Kidney glomerular epithelial cell (primary cell): Measurements from ENCODE around the gene UNC5B.
A peak's percentile ranks its signal among the peaks of the same experiment; 100 is the strongest.

Experiments used
- DNase-seq: peaks from one replicate; lab custom pipeline; 2025; lab: John Stamatoyannopoulos, UW

The UNC5B gene

GRCh38 chr10:71212318-71213126 is at the start of gene UNC5B:
TSS of gene UNC5B (plus strand) at chr10:71212570. CDS start at chr10:71212986, 416 bp downstream.
- DNase-seq: peak; percentile 65

GRCh38 chr10:71173466-71173865 is 38.9 kb upstream of the UNC5B start:
- no peak for DNase-seq

GRCh38 chr10:71176661-71177060 is 35.7 kb upstream of the UNC5B start:
- no peak for DNase-seq

- DNase-seq: peak; percentile 14
These were observed 34.6 kb upstream of the UNC5B start for GRCh38 chr10:71177651-71178199.

- no peak for DNase-seq
These were observed 33.5 kb upstream of the UNC5B start for GRCh38 chr10:71178880-71179279.

GRCh38 chr10:71179382-71179781 is 33.0 kb upstream of the UNC5B start:
- DNase-seq: no peak

GRCh38 chr10:71184421-71184820 is 27.9 kb upstream of the UNC5B start:
- DNase-seq: no peak

GRCh38 chr10:71185209-71185608 is 27.2 kb upstream of the UNC5B start:
- no peak for DNase-seq

GRCh38 chr10:71187197-71187596 is 25.2 kb upstream of the UNC5B start:
- DNase-seq: no peak

GRCh38 chr10:71187600-71187999 is 24.8 kb upstream of the UNC5B start:
- no peak for DNase-seq

- DNase-seq: no peak
These were observed 24.2 kb upstream of the UNC5B start for GRCh38 chr10:71188201-71188600.

GRCh38 chr10:71191019-71191418 is 21.4 kb upstream of the UNC5B start:
- no peak for DNase-seq

GRCh38 chr10:71191551-71192076 is 20.8 kb upstream of the UNC5B start:
- no peak for DNase-seq

GRCh38 chr10:71193516-71193915 is 18.9 kb upstream of the UNC5B start:
- no peak for DNase-seq

GRCh38 chr10:71197955-71198354 is 14.4 kb upstream of the UNC5B start:
- DNase-seq: no peak

- DNase-seq: no peak
These were observed 10.5 kb upstream of the UNC5B start for GRCh38 chr10:71201849-71202248.

- DNase-seq: no peak
These were observed 10.1 kb upstream of the UNC5B start for GRCh38 chr10:71202314-71202713.

GRCh38 chr10:71203124-71203523 is 9.2 kb upstream of the UNC5B start:
- no peak for DNase-seq

- no peak for DNase-seq
These were observed 8.7 kb upstream of the UNC5B start for GRCh38 chr10:71203716-71204115.

GRCh38 chr10:71204746-71205145 is 7.6 kb upstream of the UNC5B start:
- no peak for DNase-seq

GRCh38 chr10:71205468-71205867 is 6.9 kb upstream of the UNC5B start:
- peak; percentile 5 for DNase-seq

- DNase-seq: no peak
These were observed 5.5 kb upstream of the UNC5B start for GRCh38 chr10:71206911-71207310.

GRCh38 chr10:71207578-71207977 is 4.8 kb upstream of the UNC5B start:
- DNase-seq: no peak

GRCh38 chr10:71209352-71209715 is 3.0 kb upstream of the UNC5B start:
- no peak for DNase-seq
